CD4-positive, alpha-beta T cell (primary cell): ENCODE results near the gene DPH1. TPM values are rescaled to one million over a fixed set of nuclear protein-coding genes. Genes with fewer than 3 reads are reported as not detected.

Experiments used
- ATAC-seq: fragments of 200-7000 bp; cut with Tn5 transposase; one replicate; pipeline ENCODE4 v1.10.0; 2022; ENCODE audit warnings: mild to moderate bottlenecking; ENCODE audit not compliant: poor library complexity
- CTCF ChIA-PET: fragments of 350-600 bp; sonication (Branson Sonifier 250); formaldehyde crosslinking; loops from one replicate; lab custom pipeline; 2021; ENCODE audit warnings: antibody characterized with exemption, inconsistent platforms; lab: Charles Lee
- POLR2A ChIA-PET: fragments of 350-600 bp; sonication (Branson Sonifier 250); formaldehyde crosslinking; loops from one replicate; lab custom pipeline; 2021; ENCODE audit warnings: antibody characterized with exemption, inconsistent platforms; lab: Charles Lee
- DNase-seq, 14 experiments: peaks; one replicate each; pipeline ENCODE4 v3.0.0-alpha.2; 2013 to 2020; ENCODE audit warnings: mixed read lengths in 2 of 14
- H3K27ac ChIP-seq, 2 donors: one replicate each; pipeline versions ENCODE4 v1.5.1 to v1.7.0; 2013; ENCODE audit warnings: low read length in 2 of 2, low read depth in 1 of 2, mild to moderate bottlenecking in 1 of 2
- H3K27me3 ChIP-seq, 2 experiments: 1 replicate in 1 of 2; 2 replicates in 1 of 2; pipeline versions ENCODE4 v1.6.1 to v1.7.0; 2013; ENCODE audit warnings: low read length in 2 of 2, control low read depth in 1 of 2, mild to moderate bottlenecking in 1 of 2, moderate library complexity in 1 of 2; ENCODE audit not compliant: insufficient read depth in 2 of 2, control insufficient read depth in 1 of 2
- H3K36me3 ChIP-seq: one replicate; pipeline ENCODE4 v1.6.1; 2013; ENCODE audit warnings: low read length, control low read depth; ENCODE audit not compliant: insufficient read depth
- H3K4me1 ChIP-seq: one replicate; pipeline ENCODE4 v1.6.1; 2013; ENCODE audit warnings: low read length, control low read depth; ENCODE audit not compliant: insufficient read depth
- H3K4me3 ChIP-seq: one replicate; pipeline ENCODE4 v1.5.1; 2013; ENCODE audit warnings: mild to moderate bottlenecking, low read length, moderate library complexity
- H3K9me3 ChIP-seq, 2 experiments: 1 replicate in 1 of 2; 2 replicates in 1 of 2; pipeline versions ENCODE4 v1.6.1 to v1.7.0; 2013; ENCODE audit warnings: low read length in 2 of 2, mild to moderate bottlenecking in 2 of 2, control low read depth in 1 of 2, moderate library complexity in 1 of 2; ENCODE audit not compliant: control insufficient read depth in 1 of 2, insufficient read depth in 1 of 2
- H3K27ac Mint-ChIP-seq: one replicate; pipeline ENCODE4 v1.8.0; 2020; ENCODE audit warnings: mixed read lengths
- H3K27me3 Mint-ChIP-seq: one replicate; pipeline ENCODE4 v1.8.0; 2021; ENCODE audit warnings: mixed read lengths
- H3K36me3 Mint-ChIP-seq: one replicate; pipeline ENCODE4 v1.8.0; 2021; ENCODE audit warnings: low read depth, mixed read lengths
- H3K4me1 Mint-ChIP-seq: one replicate; pipeline ENCODE4 v1.8.0; 2021; ENCODE audit warnings: low read depth, mixed read lengths
- H3K4me3 Mint-ChIP-seq: one replicate; pipeline ENCODE4 v1.8.0; 2020; ENCODE audit warnings: mild to moderate bottlenecking, mixed read lengths
- H3K9me3 Mint-ChIP-seq: one replicate; pipeline ENCODE4 v1.8.0; 2020; ENCODE audit warnings: mixed read lengths
- intact Hi-C, 2 experiments: fragments of 100-400 bp; cut with DNase I in 1 of 2; cut with micrococcal nuclease in 1 of 2; formaldehyde crosslinking; loops; one replicate each; pipeline versions ENCODE4 v1.15.1 to v1.9.0; 2023 to 2025; cut with DNase I, micrococcal nuclease
- total RNA-seq, 174 experiments: library from RNA in 2 of 174; stranded (reverse) in 2 of 174; gene quantifications; one replicate each; pipeline ENCODE4 v1.2.3 and lab custom pipeline; 2021 to 2026
- TF ChIP-seq, protein P1 (sequence below): fragments of 200-600 bp; IDR thresholded peaks from one replicate; pipeline ENCODE4 v1.8.0; 2022; ENCODE audit warnings: antibody characterized with exemption, mild to moderate bottlenecking

DPH1 gene
- total RNA-seq, 2 experiments from 2014 or later = 96.4 to 101 TPM

DNA sequence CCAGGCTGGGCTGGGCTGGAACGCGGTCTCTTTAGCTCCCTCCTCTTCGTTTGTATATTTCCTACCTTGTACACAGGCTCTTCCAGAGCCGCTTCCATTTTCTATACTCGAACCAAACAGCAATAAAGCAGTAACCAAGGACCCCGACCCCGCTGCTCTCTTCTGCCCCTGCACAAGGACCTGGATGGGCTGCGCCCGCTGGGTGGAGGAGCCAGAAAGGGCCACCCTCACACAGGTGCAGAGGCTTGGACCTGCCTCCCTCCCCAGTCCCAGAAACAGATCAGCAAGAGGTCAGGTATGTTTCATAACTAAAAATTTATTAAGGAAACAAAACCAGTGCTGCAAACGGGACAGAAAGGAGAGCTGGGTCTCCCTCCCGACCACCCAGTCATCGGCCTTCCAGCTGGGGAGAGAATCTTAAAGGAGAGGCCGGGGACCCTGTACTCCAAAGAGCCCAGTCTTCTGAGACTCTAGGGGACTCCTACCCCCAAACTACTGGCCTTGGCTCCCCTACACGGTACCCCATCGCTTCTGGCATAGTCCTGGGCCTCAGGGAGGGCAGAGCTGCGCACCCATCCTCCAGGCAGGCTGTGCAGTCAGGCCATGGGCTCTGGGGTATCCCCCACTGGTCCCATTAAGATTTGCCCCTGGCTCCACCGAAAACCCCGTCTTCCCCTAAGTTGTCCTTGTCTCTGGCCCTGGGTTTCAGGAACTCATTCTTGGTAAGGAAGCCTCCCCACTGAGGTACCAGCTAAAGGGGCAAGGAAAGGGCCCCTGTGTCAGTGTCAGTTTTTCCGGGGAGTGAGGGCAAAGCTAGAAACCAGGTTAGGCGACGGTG lies 29.8 kb downstream of the DPH1 start:
- no peak overlapping the region for H3K27ac ChIP-seq
- DNase-seq = peak in 1 of 14 experiments; percentile 20
- intact Hi-C loops = loop anchor here (1.0 to 10.0 kb wide), 4 partner anchors 95 to 208 kb away; no protein-coding TSS in a partner anchor
- peaks cover 0 to 6% of the 10 kb centered on the region in 2 experiments for H3K9me3 ChIP-seq
- Mint-ChIP-seq H3K9me3 (no peaks in the 10 kb centered on the region), H3K4me1 (peaks cover 20% of the 10 kb centered on the region), H3K4me3 (peak overlapping the region; percentile 77), H3K27ac (peak overlapping the region; percentile 70), H3K36me3 (peaks cover 48% of the 10 kb centered on the region), H3K27me3 (peaks cover 35% of the 10 kb centered on the region)
- peaks cover 34% of the 10 kb centered on the region for H3K36me3 ChIP-seq
- H3K27me3 ChIP-seq = peaks cover 4 to 6% of the 10 kb centered on the region in 2 experiments
- POLR2A ChIA-PET = interaction anchor here (0.7 to 3.0 kb wide), 2 partner anchors 156 to 223 kb away, joined by 3 to 8 read pairs; no protein-coding TSS in a partner anchor
- H3K4me1 ChIP-seq = peaks cover 49% of the 10 kb centered on the region
- ATAC-seq = no peak
- H3K4me3 ChIP-seq = no peak overlapping the region
- TF ChIP-seq, protein P1, sequence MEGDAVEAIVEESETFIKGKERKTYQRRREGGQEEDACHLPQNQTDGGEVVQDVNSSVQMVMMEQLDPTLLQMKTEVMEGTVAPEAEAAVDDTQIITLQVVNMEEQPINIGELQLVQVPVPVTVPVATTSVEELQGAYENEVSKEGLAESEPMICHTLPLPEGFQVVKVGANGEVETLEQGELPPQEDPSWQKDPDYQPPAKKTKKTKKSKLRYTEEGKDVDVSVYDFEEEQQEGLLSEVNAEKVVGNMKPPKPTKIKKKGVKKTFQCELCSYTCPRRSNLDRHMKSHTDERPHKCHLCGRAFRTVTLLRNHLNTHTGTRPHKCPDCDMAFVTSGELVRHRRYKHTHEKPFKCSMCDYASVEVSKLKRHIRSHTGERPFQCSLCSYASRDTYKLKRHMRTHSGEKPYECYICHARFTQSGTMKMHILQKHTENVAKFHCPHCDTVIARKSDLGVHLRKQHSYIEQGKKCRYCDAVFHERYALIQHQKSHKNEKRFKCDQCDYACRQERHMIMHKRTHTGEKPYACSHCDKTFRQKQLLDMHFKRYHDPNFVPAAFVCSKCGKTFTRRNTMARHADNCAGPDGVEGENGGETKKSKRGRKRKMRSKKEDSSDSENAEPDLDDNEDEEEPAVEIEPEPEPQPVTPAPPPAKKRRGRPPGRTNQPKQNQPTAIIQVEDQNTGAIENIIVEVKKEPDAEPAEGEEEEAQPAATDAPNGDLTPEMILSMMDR = no peak
- CTCF ChIA-PET = interaction anchor here (0.6 to 7.3 kb wide), 5 partner anchors 28 to 227 kb away, joined by 3 to 83 read pairs (median 4); no protein-coding TSS in a partner anchor

DNA sequence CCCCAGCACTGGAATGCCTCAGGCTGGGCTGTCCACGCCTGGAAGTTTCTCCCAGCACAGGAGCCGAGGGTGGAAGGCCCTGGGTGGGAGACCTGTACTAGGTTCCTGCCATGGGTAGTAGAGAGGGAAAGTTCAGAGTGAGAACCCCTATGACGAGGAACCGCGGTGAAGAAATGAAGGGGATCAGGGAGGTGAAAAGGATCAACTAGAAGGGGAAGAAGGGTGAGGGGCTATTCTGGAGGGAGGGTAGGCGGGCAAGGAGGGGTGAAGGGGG lies 30.4 kb downstream of the DPH1 start:
- peaks cover 0 to 6% of the 10 kb centered on the region in 2 experiments for H3K9me3 ChIP-seq
- Mint-ChIP-seq H3K36me3 (peaks cover 53% of the 10 kb centered on the region), H3K4me3 (peak overlapping the region; percentile 40), H3K27ac (no peak overlapping the region), H3K27me3 (peaks cover 38% of the 10 kb centered on the region), H3K9me3 (no peaks in the 10 kb centered on the region), H3K4me1 (peaks cover 18% of the 10 kb centered on the region)
- DNase-seq (no peak), ATAC-seq (no peak)
- CTCF ChIA-PET = interaction anchor here (0.6 to 1.0 kb wide), 2 partner anchors 150 to 184 kb away, joined by 3 to 4 read pairs; no protein-coding TSS in a partner anchor
- POLR2A ChIA-PET = no interaction called here
- H3K4me3 ChIP-seq = no peak overlapping the region
- peaks cover 4 to 6% of the 10 kb centered on the region in 2 experiments for H3K27me3 ChIP-seq
- TF ChIP-seq, protein P1 = no peak
- H3K4me1 ChIP-seq = peaks cover 48% of the 10 kb centered on the region
- intact Hi-C loops = no loop called here
- no peak overlapping the region for H3K27ac ChIP-seq
- H3K36me3 ChIP-seq = peaks cover 39% of the 10 kb centered on the region

DNA sequence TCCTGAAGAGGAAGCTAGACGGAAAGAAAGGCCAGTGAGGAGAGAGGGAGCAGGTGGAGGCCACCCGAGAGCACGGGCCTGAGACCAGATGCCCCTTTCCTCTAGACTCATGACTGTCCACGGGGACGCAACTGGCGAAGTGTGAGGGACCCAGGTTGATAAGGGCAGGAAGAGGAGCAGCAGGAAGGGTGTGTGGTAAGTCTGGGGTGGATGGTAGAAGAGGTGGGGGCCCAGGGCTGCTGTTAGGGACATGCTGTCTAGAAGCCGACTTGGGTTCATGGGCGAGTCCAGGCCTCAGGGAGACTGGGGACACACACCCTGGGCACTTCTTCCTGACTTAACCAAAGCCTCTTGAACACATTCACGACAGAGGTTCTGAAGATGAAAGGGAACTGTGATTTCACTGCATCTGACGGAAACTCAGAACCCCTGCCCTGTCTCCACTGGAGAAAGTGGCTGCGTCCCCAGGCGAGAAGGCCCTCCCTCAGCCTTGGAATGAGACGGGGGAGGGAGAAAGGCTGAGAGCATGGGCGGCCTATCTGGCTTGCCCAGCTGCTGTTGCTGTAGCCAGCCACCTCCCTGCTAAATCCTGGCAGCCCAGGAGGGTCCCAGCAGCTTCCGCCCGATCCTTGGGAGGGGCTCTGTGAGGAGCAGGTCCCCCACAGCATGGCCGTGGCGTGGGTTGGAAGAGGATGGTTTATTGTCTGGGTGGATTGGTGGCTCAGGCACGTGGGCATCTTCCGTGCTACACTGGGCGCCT lies 30.9 kb downstream of the DPH1 start:
- intact Hi-C loops = no loop called here
- POLR2A ChIA-PET = no interaction called here
- no peak for ATAC-seq

More for the DNA sequence above, 30.9 kb downstream of the DPH1 start:
- Histone ChIP-seq H3K4me1 (peaks cover 48% of the 10 kb centered on the region), H3K9me3 (peaks cover 0 to 6% of the 10 kb centered on the region in 2 experiments), H3K27me3 (peaks cover 4 to 6% of the 10 kb centered on the region in 2 experiments), H3K36me3 (peaks cover 45% of the 10 kb centered on the region), H3K27ac (no peak overlapping the region), H3K4me3 (no peak overlapping the region)
- TF ChIP-seq, protein P1 = no peak
- Mint-ChIP-seq H3K27ac (no peak overlapping the region), H3K4me1 (peaks cover 18% of the 10 kb centered on the region), H3K9me3 (no peaks in the 10 kb centered on the region), H3K27me3 (peaks cover 38% of the 10 kb centered on the region), H3K4me3 (peak overlapping the region; percentile 40), H3K36me3 (peaks cover 59% of the 10 kb centered on the region)
- CTCF ChIA-PET = interaction anchor here (1.0 kb wide), 1 partner anchor 184 kb away, joined by 4 read pairs; no protein-coding TSS in a partner anchor
- peak in 1 of 14 experiments; percentile 26 for DNase-seq
